Stimulated activated CD8-positive, alpha-beta memory T cell treated with anti-CD3 and anti-CD28 coated beads, Interleukin-12 subunit alpha, Interleukin-12 subunit beta, amount 100 ng/mL, for 1 hour (primary cell): ENCODE results near the gene PLA2G12B.
"Not testable (repeated sequence)": the region's sequence is repeated elsewhere in the genome, so short reads cannot be mapped to it uniquely, and the experiment has no call there.

Source experiments
- DNase-seq: peaks from one replicate; pipeline ENCODE4 v3.0.0-alpha.2; 2020; ENCODE audit warnings: low read depth

Gene PLA2G12B

GRCh38 chr10:72935361-72935760 lies 19.2 kb downstream of the PLA2G12B start:
- no peak for DNase-seq

- DNase-seq: no peak
Observed at GRCh38 chr10:72932259-72933015, 22.2 kb downstream of the PLA2G12B start.

- no peak for DNase-seq
Observed at GRCh38 chr10:72930276-72930675, 24.3 kb downstream of the PLA2G12B start.

DNA sequence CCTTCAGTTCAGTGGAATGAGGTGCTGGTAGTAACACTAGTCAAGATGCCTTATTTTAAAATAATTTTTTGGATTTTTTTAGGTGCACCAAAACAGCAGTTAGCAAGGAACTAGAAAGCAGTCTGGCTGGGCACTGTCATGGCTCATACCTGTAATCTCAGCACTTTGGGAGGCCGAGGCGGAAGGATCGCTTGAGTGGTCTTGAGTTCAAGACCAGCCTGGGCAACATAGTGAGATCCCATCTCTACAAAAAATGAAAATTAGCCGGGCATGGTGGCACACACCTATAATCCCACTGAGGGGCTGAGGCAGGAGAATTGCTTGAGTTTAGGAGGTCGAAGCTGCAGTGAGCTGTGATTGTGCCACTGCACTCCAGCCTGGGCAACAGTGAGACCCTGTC lies 25.8 kb downstream of the PLA2G12B start:
- no peak for DNase-seq

DNA sequence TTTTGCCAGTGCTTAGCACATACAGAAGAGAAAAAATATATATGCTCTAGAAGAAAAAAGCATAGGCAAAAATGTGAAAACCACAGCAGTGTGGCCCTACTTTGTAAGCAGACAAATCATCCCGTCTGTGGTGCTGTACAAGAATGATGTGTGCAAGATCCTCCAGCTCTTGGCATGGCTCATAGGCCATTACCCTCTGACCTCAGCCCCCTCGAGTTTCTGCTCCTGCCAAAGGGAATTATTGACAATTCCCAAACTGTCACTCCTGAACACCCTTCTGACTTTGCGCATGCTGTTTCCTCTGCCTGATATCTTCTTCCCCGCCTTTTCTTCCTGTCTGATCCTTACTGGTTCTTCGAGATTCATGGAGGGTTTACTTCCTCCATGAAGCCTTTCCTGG lies 27.1 kb downstream of the PLA2G12B start:
- DNase-seq: no peak

- no peak for DNase-seq
Observed at GRCh38 chr10:72925951-72926465, 28.6 kb downstream of the PLA2G12B start.

GRCh38 chr10:72924351-72924750 lies 30.3 kb downstream of the PLA2G12B start:
- DNase-seq: no peak

DNA sequence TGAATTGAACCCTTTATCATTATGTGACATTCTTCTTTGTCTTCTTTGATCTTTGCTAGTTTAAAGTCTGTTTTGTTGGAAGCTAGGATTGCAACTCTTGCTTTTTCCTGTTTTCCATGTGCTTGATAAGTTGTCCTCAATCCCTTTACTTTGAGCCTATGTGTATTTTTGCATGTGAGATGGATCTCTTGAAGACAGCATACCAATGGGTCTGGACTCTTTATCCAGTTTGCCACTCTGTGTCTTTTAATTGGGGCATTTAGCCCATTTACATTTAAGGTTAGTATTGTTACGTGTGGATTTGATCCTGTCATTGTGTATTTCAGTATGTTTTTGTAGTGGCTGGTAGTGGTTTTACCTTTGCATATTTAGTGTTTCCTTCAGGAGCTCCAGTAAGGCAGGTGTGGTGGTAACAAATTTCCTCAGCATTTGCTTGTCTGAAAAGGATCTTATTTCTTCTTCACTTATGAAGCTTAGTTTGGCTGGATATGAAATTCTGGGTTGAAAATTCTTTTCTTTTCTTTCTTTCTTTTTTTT lies 33.4 kb downstream of the PLA2G12B start:
- DNase-seq: not testable (repeated sequence)

DNA sequence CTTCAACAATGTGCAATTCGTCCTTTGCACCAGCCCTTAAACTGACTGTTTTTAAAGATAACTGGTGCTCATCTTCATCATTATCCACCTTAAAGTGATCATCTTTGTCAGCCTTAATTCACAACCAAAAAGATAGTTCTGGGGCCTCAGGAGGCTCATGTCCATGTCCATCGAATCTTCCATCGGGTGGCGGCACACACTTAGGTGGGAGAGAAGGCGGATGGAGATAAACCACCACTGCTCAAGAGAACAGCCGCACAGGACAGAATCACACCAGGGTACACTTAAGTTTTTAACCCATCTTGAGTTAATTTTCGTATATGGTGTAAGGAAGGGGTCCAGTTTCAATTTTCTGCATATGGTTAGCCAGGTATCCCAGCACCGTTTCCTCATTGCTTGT lies 36.3 kb downstream of the PLA2G12B start:
- no peak for DNase-seq

GRCh38 chr10:72917803-72918332 lies 36.7 kb downstream of the PLA2G12B start:
- DNase-seq: not testable (repeated sequence)

- not testable (repeated sequence) for DNase-seq
Observed at GRCh38 chr10:72917201-72917600, 37.4 kb downstream of the PLA2G12B start.

DNA sequence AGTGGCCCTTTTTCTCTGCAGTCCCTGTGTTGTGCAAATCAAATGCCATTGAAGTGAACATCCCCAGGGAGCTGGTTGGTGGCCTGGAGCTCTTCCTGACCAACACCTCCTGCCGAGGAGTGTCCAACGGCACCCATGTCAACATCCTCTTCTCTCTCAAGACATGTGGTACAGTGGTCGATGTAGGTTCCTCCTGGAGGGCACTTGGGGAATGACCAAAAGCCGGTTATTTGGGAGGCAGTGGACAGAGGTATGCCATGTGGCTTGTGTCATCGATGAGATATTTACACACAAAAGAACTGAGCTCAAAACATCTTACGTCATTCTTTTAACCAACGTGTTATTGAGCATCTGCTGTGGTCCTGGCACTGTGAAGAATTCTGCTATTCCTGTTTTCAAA lies 41.3 kb downstream of the PLA2G12B start:
- DNase-seq: no peak

- DNase-seq: no peak
Observed at GRCh38 chr10:72912736-72913135, 41.9 kb downstream of the PLA2G12B start.

DNA sequence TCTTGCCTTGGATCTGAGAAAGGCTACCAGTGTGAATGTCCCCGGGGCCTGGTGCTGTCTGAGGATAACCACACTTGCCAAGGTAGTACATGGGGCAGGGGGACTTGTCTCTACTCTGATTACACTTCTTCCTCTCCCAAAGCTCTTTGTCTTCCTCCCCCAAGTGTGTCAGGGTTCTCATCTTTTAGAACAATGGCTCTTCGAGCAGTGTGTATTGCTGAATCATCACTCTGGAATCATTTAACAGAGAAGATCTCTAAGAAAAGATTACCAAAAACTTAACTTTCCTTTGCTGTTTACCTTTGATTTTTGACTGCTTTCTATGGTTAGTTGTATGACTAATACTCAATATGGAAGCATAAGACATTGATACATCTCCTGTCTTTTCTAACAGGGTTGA lies 42.8 kb downstream of the PLA2G12B start:
- DNase-seq: no peak

DNA sequence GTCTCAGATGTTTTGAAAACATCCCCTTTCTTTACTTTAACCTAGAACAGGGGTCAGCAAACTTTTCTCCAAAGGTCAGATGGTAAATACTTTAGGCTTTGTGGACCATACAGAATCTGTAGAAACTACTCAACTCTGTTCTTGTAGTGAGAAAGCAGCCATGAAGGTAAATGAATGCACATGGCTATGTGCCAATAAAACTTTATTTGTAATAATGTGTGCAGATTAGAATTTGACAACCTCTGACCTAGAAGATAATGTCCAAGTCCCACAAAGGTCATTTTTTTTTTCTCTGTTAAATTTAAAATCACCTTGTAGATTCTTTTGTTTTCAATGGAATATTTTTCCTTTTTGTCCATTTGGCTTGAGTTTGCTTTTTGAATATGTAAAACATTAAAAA lies 43.9 kb downstream of the PLA2G12B start:
- no peak for DNase-seq

DNA sequence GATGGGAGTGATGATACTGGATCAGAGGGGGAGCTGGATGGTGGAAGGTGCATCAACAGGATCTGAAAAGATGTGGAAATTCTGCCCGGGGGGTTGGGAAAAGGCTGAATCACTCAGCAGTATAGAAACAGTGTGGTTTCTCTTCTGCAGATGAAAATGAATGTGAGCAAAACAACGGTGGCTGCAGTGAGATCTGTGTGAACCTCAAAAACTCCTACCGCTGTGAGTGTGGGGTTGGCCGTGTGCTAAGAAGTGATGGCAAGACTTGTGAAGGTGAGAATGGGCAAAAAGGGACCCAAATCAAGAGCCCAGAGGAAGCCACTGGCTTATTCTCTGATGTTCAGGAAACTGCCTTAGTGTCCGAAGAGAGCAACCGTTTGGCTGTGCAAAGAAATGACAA lies 48.2 kb downstream of the PLA2G12B start:
- no peak for DNase-seq

GRCh38 chr10:72904806-72905205 lies 49.8 kb downstream of the PLA2G12B start:
- no peak for DNase-seq

DNA sequence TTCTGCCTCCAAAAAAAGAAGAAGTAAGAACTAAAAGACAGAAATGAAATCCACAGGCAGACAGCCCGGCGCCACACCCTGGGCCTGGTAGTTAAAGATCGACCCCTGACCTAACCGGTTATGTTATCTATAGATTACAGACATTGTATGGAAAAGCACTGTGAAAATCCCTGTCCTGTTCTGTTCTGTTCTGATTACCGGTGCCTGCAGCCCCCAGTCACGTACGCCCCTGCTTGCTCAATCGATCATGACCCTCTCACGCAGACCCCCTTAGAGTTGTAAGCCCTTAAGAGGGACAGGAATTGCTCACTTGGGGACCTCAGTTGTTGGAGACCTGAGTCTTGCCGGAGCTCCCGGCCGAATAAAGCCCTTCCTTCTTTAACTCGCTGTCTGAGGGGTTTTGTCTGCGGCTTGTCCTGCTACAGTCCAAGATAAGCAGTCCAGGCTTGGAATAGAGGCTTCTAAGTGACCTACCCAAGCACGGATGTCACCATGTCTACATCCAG lies 50.6 kb downstream of the PLA2G12B start:
- not testable (repeated sequence) for DNase-seq

- DNase-seq: no peak
Observed at GRCh38 chr10:72899545-72899944, 55.1 kb downstream of the PLA2G12B start.

- DNase-seq: no peak
Observed at GRCh38 chr10:72898616-72899015, 56.0 kb downstream of the PLA2G12B start.

GRCh38 chr10:72895236-72895850 lies 59.3 kb downstream of the PLA2G12B start:
- no peak for DNase-seq

- DNase-seq: no peak
Observed at GRCh38 chr10:72893136-72893798, 61.3 kb downstream of the PLA2G12B start, which contains the start of gene OIT3. TSS of gene OIT3 (plus strand) at chr10:72893739. CDS start at chr10:72893799, 60 bp downstream.
